ENCODE data around the gene DFFB.

GRCh38 chr1:3922851-3923250 is 65.6 kb downstream of the DFFB start:
- TF ChIP-seq CTCF (conservative IDR thresholded peaks at IDR 0.05) (no peak), ZFX (IDR thresholded peaks at IDR 0.05) (no peak)

All from C4-2B (cell line).